Lower leg skin (tissue), 3 donors: ENCODE measurements around the gene SSTR3.

ENCODE experiments used
- POLR2A ChIP-seq, 2 donors: fragments of 450-650 bp; IDR thresholded peaks; one replicate each; pipeline ENCODE4 v1.6.1; 2016 to 2017; ENCODE audit warnings: antibody characterized with exemption in 2 of 2, mild to moderate bottlenecking in 1 of 2, moderate library complexity in 1 of 2
- TF ChIP-seq, protein P1 (sequence below), 3 donors: fragments of 450-650 bp; IDR thresholded peaks; one replicate each; pipeline ENCODE4 v1.5.1; 2016; ENCODE audit warnings: antibody characterized with exemption in 3 of 3, mild to moderate bottlenecking in 3 of 3, moderate library complexity in 2 of 3

GRCh38 chr22:37180531-37181231, 31.6 kb downstream of the SSTR3 start:
- TF ChIP-seq, protein P1, sequence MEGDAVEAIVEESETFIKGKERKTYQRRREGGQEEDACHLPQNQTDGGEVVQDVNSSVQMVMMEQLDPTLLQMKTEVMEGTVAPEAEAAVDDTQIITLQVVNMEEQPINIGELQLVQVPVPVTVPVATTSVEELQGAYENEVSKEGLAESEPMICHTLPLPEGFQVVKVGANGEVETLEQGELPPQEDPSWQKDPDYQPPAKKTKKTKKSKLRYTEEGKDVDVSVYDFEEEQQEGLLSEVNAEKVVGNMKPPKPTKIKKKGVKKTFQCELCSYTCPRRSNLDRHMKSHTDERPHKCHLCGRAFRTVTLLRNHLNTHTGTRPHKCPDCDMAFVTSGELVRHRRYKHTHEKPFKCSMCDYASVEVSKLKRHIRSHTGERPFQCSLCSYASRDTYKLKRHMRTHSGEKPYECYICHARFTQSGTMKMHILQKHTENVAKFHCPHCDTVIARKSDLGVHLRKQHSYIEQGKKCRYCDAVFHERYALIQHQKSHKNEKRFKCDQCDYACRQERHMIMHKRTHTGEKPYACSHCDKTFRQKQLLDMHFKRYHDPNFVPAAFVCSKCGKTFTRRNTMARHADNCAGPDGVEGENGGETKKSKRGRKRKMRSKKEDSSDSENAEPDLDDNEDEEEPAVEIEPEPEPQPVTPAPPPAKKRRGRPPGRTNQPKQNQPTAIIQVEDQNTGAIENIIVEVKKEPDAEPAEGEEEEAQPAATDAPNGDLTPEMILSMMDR (IDR thresholded peaks at IDR 0.05), result no peak
- TF ChIP-seq POLR2A (IDR thresholded peaks at IDR 0.05), result no peak
